Measurements from ENCODE around the gene SESN3.

Gene SESN3

DNA sequence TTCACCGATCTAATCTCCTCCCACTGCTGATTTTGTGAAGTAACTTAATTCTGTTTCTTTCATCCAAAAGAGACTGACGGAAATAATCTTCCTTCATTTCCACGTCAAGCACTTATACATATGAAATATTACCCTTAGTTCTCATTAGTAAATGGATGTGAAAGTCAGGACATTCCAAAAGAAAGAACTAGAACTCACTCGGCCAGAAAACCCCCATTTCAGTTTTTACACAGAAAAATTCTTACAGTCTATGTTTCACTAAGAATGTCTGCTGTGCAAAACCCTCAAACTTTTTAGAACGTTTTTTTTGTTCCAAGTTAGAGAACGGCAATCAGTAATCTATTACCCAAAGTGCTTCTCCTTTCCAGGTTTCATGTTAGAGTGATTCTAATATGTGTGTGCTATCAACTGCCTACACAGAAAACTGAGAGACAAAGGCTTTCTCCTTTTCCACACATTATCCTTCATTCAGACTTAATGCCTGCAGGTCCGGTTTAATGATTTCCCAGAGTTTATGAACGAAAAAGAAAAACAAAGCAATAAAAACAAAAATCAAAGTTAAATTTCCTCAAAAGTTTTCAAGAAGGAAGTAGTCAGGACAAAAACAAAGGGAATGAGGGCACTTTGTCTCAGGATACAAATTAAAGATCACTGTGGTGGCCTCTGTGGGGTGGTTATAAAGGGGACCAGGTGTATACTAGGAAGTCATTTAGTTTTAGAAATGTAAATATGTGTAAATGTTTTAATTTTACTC, 11.3 kb upstream of the SESN3 start:
- no peaks in the 10 kb centered on the region for H3K27me3 ChIP-seq (ENCODE audit: control insufficient read depth in 5 of 5, insufficient read depth in 4 of 5, low read length in 5 of 5)
- H3K9ac ChIP-seq (ENCODE audit: low read length in 5 of 5) = peak overlapping the region in 2 of 5 donors; percentile 21 to 43
- H3K4me1 ChIP-seq (ENCODE audit: control insufficient read depth in 5 of 5, insufficient read depth in 5 of 5, low read length in 5 of 5) = peaks cover 0 to 5% (median 3%) of the 10 kb centered on the region in 5 donors
- peak overlapping the region in 3 of 5 donors; percentile 2 to 41 (median 24) for H3K4me3 ChIP-seq (ENCODE audit: low read depth in 1 of 5, low read length in 5 of 5)
- no peaks in the 10 kb centered on the region for H3K9me3 ChIP-seq (ENCODE audit: control insufficient read depth in 5 of 5, low read length in 5 of 5)
- no peaks in the 10 kb centered on the region for H3K36me3 ChIP-seq (ENCODE audit: control insufficient read depth in 5 of 5, insufficient read depth in 5 of 5, low read length in 5 of 5)
- H3K27ac ChIP-seq (ENCODE audit: low read depth, low read length) = peak overlapping the region; percentile 26

DNA sequence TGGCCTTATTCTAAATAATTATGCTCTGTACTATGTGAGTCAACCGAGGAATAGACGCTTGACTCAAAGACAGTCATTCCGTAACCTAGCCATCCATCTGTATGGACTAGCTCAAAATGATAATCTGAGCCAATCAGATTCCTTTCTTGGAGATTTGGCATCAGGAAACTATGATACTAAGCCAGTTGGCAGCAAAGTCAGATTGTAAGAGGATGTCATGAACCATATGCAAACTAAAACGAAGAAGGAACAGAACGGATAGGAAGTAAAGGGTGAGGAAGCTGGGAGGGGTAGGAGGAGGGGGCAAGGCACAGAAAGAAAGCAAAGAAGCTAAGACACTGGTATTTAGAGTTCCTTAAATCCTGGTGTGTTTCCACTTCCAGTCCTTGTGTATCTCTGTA, 10.7 kb upstream of the SESN3 start:
- Histone ChIP-seq H3K9ac (ENCODE audit: low read length in 5 of 5) (peak overlapping the region in 1 of 5 donors; percentile 43), H3K27ac (ENCODE audit: low read depth, low read length) (peak overlapping the region; percentile 26), H3K9me3 (ENCODE audit: control insufficient read depth in 5 of 5, low read length in 5 of 5) (no peaks in the 10 kb centered on the region), H3K36me3 (ENCODE audit: control insufficient read depth in 5 of 5, insufficient read depth in 5 of 5, low read length in 5 of 5) (no peaks in the 10 kb centered on the region), H3K4me3 (ENCODE audit: low read depth in 1 of 5, low read length in 5 of 5) (peak overlapping the region in 3 of 5 donors; percentile 2 to 41 (median 24)), H3K4me1 (ENCODE audit: control insufficient read depth in 5 of 5, insufficient read depth in 5 of 5, low read length in 5 of 5) (peaks cover 0 to 5% (median 3%) of the 10 kb centered on the region in 5 donors), H3K27me3 (ENCODE audit: control insufficient read depth in 5 of 5, insufficient read depth in 4 of 5, low read length in 5 of 5) (no peaks in the 10 kb centered on the region)

DNA sequence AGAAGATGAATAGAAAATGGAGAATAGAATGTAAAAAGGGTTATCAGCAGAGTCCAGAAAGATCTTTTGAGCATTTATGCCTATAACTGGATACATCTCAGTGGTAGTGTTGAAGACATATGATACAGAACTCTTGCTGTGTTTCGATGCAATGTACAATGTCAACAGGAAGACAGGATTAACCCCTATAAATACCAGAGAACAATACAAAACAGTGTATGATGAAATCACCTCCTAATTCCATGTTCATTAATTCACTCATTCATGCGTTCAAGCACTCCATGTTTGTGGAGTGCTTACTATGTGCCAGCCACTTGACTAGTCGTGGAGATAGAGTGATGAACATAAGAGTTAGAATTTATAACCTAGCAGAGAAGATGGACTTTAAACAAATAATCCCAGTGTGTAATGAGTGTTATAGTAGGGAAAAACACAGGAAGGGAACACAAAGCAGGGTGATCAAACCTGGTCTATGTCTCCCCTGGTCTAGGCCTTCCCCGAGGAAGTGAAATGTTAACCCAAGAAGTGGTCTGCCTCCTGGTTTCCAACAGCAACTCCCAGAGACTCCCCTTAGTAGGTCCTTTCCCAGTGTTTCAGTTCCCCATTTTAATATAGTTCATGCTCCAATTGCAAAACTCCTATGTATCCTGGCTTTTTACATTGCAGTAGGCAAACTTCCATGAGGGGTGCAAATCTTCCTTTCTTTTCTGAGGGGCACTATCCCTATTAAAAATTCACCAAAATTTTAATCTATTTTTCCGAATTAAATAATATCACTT, 9.1 kb upstream of the SESN3 start:
- peaks cover 0 to 5% (median 3%) of the 10 kb centered on the region in 5 donors for H3K4me1 ChIP-seq (ENCODE audit: control insufficient read depth in 5 of 5, insufficient read depth in 5 of 5, low read length in 5 of 5)
- no peak overlapping the region for H3K9ac ChIP-seq (ENCODE audit: low read length in 5 of 5)
- no peaks in the 10 kb centered on the region for H3K9me3 ChIP-seq (ENCODE audit: control insufficient read depth in 5 of 5, low read length in 5 of 5)
- H3K27me3 ChIP-seq (ENCODE audit: control insufficient read depth in 5 of 5, insufficient read depth in 4 of 5, low read length in 5 of 5) = no peaks in the 10 kb centered on the region
- H3K4me3 ChIP-seq (ENCODE audit: low read depth in 1 of 5, low read length in 5 of 5) = no peak overlapping the region
- H3K36me3 ChIP-seq (ENCODE audit: control insufficient read depth in 5 of 5, insufficient read depth in 5 of 5, low read length in 5 of 5) = no peaks in the 10 kb centered on the region
- no peak overlapping the region for H3K27ac ChIP-seq (ENCODE audit: low read depth, low read length)

DNA sequence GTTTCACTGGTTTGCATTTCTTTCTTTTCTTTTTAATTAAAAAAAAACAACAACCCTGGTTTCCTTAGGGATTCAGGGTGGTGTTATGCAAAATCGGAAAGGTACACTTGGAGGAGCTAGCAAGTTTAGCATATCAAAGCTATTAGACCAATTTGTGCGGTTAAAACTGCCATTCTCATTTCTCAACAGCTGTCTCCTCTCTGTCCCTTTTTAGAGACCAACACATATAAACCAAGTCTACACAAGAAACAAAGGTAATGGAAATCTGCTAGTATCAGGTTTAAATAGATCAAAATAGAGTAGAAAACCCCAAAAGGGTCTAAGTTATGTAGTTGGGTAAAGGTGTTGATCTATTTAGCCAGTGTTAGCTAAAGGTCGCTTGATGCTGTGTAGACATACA, 1.7 kb upstream of the SESN3 start:
- no peaks in the 10 kb centered on the region for H3K9me3 ChIP-seq (ENCODE audit: control insufficient read depth in 5 of 5, low read length in 5 of 5)
- peak overlapping the region in 4 of 5 donors; percentile 75 to 90 (median 80) for H3K4me3 ChIP-seq (ENCODE audit: low read depth in 1 of 5, low read length in 5 of 5)
- no peaks in the 10 kb centered on the region for H3K27me3 ChIP-seq (ENCODE audit: control insufficient read depth in 5 of 5, insufficient read depth in 4 of 5, low read length in 5 of 5)
- H3K27ac ChIP-seq (ENCODE audit: low read depth, low read length) = peak overlapping the region; percentile 90
- H3K4me1 ChIP-seq (ENCODE audit: control insufficient read depth in 5 of 5, insufficient read depth in 5 of 5, low read length in 5 of 5) = peaks cover 2 to 40% (median 36%) of the 10 kb centered on the region in 5 donors
- no peaks in the 10 kb centered on the region for H3K36me3 ChIP-seq (ENCODE audit: control insufficient read depth in 5 of 5, insufficient read depth in 5 of 5, low read length in 5 of 5)
- peak overlapping the region in 3 of 5 donors; percentile 52 to 79 (median 66) for H3K9ac ChIP-seq (ENCODE audit: low read length in 5 of 5)

DNA sequence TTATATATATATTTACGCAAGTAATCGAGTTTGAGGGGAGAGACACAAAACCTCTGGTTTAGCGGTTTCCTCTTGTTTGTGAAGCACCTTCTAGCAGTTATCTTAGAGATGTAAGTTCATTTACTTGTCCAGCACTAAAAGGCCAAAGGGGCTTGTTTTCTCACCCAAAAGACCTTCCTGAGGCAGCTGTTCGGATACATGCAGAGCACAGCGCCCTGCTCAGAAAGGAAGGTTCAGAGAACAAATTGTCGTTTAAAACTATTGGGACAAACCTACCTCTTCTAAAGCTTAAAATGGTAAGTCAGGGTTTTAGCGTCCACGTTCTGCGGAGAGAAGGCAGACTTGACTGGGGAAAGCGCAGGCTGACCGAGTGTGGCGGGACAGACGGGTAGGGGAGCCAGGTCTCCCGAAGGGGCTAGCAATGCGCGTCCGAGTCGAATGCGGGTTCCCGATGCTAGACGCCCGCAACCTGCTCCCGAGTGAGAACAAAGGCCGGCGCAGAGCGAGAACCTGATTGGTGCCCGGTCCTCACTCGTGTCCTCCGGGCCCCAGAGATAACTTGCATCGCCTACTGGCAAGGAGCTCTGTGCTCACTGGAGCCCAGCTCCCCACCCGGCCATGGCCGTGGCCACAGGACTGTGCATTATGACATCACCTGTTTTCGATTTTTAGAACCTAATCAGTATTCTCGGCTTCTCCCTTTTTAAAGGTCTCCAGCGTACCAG, 1.0 kb upstream of the SESN3 start:
- Histone ChIP-seq H3K27me3 (ENCODE audit: control insufficient read depth in 5 of 5, insufficient read depth in 4 of 5, low read length in 5 of 5) (no peaks in the 10 kb centered on the region), H3K9ac (ENCODE audit: low read length in 5 of 5) (peak overlapping the region; percentile 52 to 94 (median 68)), H3K9me3 (ENCODE audit: control insufficient read depth in 5 of 5, low read length in 5 of 5) (no peaks in the 10 kb centered on the region), H3K36me3 (ENCODE audit: control insufficient read depth in 5 of 5, insufficient read depth in 5 of 5, low read length in 5 of 5) (no peaks in the 10 kb centered on the region), H3K4me1 (ENCODE audit: control insufficient read depth in 5 of 5, insufficient read depth in 5 of 5, low read length in 5 of 5) (peaks cover 2 to 40% (median 36%) of the 10 kb centered on the region in 5 donors), H3K27ac (ENCODE audit: low read depth, low read length) (peak overlapping the region; percentile 90), H3K4me3 (ENCODE audit: low read depth in 1 of 5, low read length in 5 of 5) (peak overlapping the region; percentile 75 to 90 (median 81))

DNA sequence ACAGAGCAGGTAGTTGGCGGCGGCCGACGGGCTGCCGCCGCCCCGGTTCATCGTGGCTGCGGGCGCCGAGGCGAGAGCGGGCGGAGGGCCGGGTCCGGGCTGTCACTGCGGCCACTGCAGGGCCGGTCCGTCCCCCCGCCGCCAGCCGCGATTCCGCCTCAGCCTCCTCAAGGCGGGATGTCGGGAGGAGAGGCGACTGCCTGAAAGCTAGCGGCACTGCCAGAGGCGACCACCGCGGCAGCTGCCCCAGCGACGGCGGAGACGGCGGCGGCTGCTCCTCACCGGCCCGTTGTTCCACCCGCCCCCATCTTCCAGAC, 234 bp downstream of the SESN3 start:
- Histone ChIP-seq H3K9me3 (ENCODE audit: control insufficient read depth in 5 of 5, low read length in 5 of 5) (no peaks in the 10 kb centered on the region), H3K27ac (ENCODE audit: low read depth, low read length) (peak overlapping the region; percentile 79), H3K9ac (ENCODE audit: low read length in 5 of 5) (peak overlapping the region in 4 of 5 donors; percentile 42 to 76 (median 71)), H3K4me1 (ENCODE audit: control insufficient read depth in 5 of 5, insufficient read depth in 5 of 5, low read length in 5 of 5) (peaks cover 2 to 40% (median 36%) of the 10 kb centered on the region in 5 donors), H3K4me3 (ENCODE audit: low read depth in 1 of 5, low read length in 5 of 5) (peak overlapping the region in 4 of 5 donors; percentile 66 to 90 (median 82)), H3K27me3 (ENCODE audit: control insufficient read depth in 5 of 5, insufficient read depth in 4 of 5, low read length in 5 of 5) (no peaks in the 10 kb centered on the region), H3K36me3 (ENCODE audit: control insufficient read depth in 5 of 5, insufficient read depth in 5 of 5, low read length in 5 of 5) (no peaks in the 10 kb centered on the region)

DNA sequence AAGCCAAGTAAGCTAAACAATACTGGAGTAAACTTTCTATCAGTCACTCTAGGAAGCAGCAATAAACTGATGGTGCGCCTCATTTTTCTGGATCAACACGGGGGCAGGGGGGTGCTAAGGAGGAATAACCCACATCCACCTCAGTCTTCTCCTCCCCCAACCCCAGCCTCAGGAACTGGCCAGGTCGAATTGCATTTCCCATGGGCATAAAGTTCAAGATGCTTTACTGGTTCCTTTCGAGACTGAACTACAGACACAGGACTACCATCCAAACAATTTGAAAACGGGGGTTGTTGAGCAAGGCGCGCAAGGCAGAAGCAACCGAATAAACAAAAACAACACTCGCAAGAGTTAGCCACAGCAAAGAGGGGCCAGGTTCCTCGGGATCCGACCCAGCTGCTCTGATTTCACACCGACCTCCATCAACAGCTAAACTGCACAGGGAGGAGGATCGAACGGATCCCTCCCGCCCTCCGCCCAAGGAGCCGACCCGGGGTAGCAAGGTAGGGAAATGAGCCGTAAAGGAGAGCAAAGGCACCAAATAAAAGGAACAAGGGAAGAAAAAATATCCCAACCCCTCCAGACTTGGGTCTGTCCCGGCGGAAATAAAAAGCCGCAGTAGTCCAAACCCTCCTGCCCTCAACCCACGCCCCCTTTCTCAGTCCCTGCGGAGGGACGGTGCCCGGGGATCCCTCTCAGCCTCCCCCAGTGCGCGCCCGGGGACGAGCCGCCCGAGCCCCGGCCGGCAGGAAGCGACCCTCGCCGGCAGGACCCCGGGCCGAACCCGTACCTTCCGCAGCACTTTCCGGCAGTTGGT, 801 bp downstream of the SESN3 start:
- H3K4me3 ChIP-seq (ENCODE audit: low read depth in 1 of 5, low read length in 5 of 5) = peak overlapping the region; percentile 66 to 90 (median 84)
- peak overlapping the region; percentile 42 to 76 (median 68) for H3K9ac ChIP-seq (ENCODE audit: low read length in 5 of 5)
- peak overlapping the region; percentile 79 for H3K27ac ChIP-seq (ENCODE audit: low read depth, low read length)
- peaks cover 2 to 40% (median 36%) of the 10 kb centered on the region in 5 donors for H3K4me1 ChIP-seq (ENCODE audit: control insufficient read depth in 5 of 5, insufficient read depth in 5 of 5, low read length in 5 of 5)
- no peaks in the 10 kb centered on the region for H3K36me3 ChIP-seq (ENCODE audit: control insufficient read depth in 5 of 5, insufficient read depth in 5 of 5, low read length in 5 of 5)
- no peaks in the 10 kb centered on the region for H3K9me3 ChIP-seq (ENCODE audit: control insufficient read depth in 5 of 5, low read length in 5 of 5)
- H3K27me3 ChIP-seq (ENCODE audit: control insufficient read depth in 5 of 5, insufficient read depth in 4 of 5, low read length in 5 of 5) = no peaks in the 10 kb centered on the region

DNA sequence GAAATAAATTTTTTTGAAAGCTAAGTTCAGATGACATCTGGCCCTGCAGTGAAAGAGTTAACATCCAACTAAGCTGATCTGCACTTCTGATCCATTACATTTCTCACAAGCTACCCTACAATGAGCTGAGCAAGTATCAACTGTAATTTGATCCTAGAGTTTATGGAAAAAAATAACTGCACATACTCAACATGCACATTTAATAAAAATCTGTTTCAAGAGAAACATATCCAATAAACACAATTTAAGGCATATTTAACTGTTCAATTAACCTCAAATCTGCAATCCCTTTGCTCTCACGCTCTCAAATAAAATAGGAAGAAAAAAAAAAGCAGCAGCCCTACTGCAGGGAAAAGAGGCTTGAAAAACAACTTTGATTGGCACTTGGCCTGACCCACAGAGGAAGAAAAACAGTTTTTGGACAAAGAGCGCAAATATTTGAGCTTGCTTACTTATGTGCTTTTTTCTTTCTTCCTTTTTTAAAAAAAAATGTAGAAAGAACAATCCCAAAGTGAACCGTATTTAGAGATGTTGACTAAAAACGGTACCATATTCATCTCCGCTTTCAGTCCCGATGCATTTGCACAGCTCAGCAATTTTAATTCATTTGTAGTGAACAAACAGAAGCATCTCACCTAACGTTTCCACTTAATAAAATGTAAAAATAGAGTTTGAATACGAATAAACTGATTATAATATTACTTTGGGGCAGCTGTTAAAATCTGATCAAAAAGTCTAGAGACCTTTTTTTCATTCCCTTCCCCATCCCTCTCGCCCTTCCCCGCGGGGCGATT, 1.6 kb downstream of the SESN3 start:
- Histone ChIP-seq H3K9me3 (ENCODE audit: control insufficient read depth in 5 of 5, low read length in 5 of 5) (no peaks in the 10 kb centered on the region), H3K27me3 (ENCODE audit: control insufficient read depth in 5 of 5, insufficient read depth in 4 of 5, low read length in 5 of 5) (no peaks in the 10 kb centered on the region), H3K27ac (ENCODE audit: low read depth, low read length) (peak overlapping the region; percentile 79), H3K36me3 (ENCODE audit: control insufficient read depth in 5 of 5, insufficient read depth in 5 of 5, low read length in 5 of 5) (no peaks in the 10 kb centered on the region), H3K4me3 (ENCODE audit: low read depth in 1 of 5, low read length in 5 of 5) (peak overlapping the region; percentile 66 to 90 (median 84)), H3K9ac (ENCODE audit: low read length in 5 of 5) (peak overlapping the region in 3 of 5 donors; percentile 42 to 74 (median 62)), H3K4me1 (ENCODE audit: control insufficient read depth in 5 of 5, insufficient read depth in 5 of 5, low read length in 5 of 5) (peaks cover 2 to 40% (median 36%) of the 10 kb centered on the region in 5 donors)
